ENCODE measurements around the gene KRR1. TPM values are rescaled to one million over a fixed set of nuclear protein-coding genes. Genes with fewer than 3 reads are reported as not detected.

The KRR1 gene
- total RNA-seq, 2 donors from 2014 or later, result 60.7 to 75.2 TPM

- no peaks in the 10 kb centered on the region for H3K27me3 ChIP-seq (ENCODE audit: control insufficient read depth, insufficient read depth, low read length, poor library complexity, severe bottlenecking)
- H3K4me3 ChIP-seq (ENCODE audit: low read length), result no peak overlapping the region
- H3K27me3 Mint-ChIP-seq (ENCODE audit: insufficient read depth), result no peaks in the 10 kb centered on the region
- no peak overlapping the region for H3K27ac Mint-ChIP-seq
- H3K36me3 ChIP-seq (ENCODE audit: control insufficient read depth, insufficient read depth, low read length), result peaks cover 8% of the 10 kb centered on the region
- H3K4me1 Mint-ChIP-seq, result peaks cover 14% of the 10 kb centered on the region
- no peaks in the 10 kb centered on the region for H3K9me3 ChIP-seq (ENCODE audit: control insufficient read depth, low read length)
- no peak for TF ChIP-seq CTCF (conservative IDR thresholded peaks at IDR 0.05)
- H3K4me3 Mint-ChIP-seq, result no peak overlapping the region
- no peak for DNase-seq
- no peak overlapping the region for H3K27ac ChIP-seq (ENCODE audit: low read depth, low read length)
- WGBS, 2 experiments (ENCODE audit: insufficient coverage in 1 of 2, insufficient read length in 1 of 2), result 76 to 84% methylated on average over 7 of the region's 7 CpGs
- peaks cover 5% of the 10 kb centered on the region for H3K4me1 ChIP-seq (ENCODE audit: control insufficient read depth, insufficient read depth, low read length)
- H3K9ac ChIP-seq (ENCODE audit: extremely low read depth, low read length, poor library complexity, severe bottlenecking), result no peak overlapping the region
- no peaks in the 10 kb centered on the region for H3K9me3 Mint-ChIP-seq
- H3K36me3 Mint-ChIP-seq (ENCODE audit: low read depth), result no peaks in the 10 kb centered on the region
Observed at GRCh38 chr12:75489613-75490210, 21.7 kb downstream of the KRR1 start.

- H3K9me3 Mint-ChIP-seq, result no peaks in the 10 kb centered on the region
- Histone ChIP-seq H3K27me3 (ENCODE audit: control insufficient read depth, insufficient read depth, low read length, poor library complexity, severe bottlenecking) (no peaks in the 10 kb centered on the region), H3K4me1 (ENCODE audit: control insufficient read depth, insufficient read depth, low read length) (peaks cover 8% of the 10 kb centered on the region), H3K27ac (ENCODE audit: low read depth, low read length) (no peak overlapping the region), H3K36me3 (ENCODE audit: control insufficient read depth, insufficient read depth, low read length) (peaks cover 3% of the 10 kb centered on the region), H3K4me3 (ENCODE audit: low read length) (no peak overlapping the region), H3K9me3 (ENCODE audit: control insufficient read depth, low read length) (no peaks in the 10 kb centered on the region), H3K9ac (ENCODE audit: extremely low read depth, low read length, poor library complexity, severe bottlenecking) (no peak overlapping the region)
- peaks cover 19% of the 10 kb centered on the region for H3K4me1 Mint-ChIP-seq
- H3K36me3 Mint-ChIP-seq (ENCODE audit: low read depth), result no peaks in the 10 kb centered on the region
- no peak overlapping the region for H3K4me3 Mint-ChIP-seq
- H3K27me3 Mint-ChIP-seq (ENCODE audit: insufficient read depth), result no peaks in the 10 kb centered on the region
- H3K27ac Mint-ChIP-seq, result no peak overlapping the region
- DNase-seq, result no peak
- no peak for TF ChIP-seq CTCF (conservative IDR thresholded peaks at IDR 0.05)
- WGBS, 2 experiments (ENCODE audit: insufficient coverage in 1 of 2, insufficient read length in 1 of 2), result 93 to 95% methylated on average over 2 of the region's 2 CpGs
Observed at GRCh38 chr12:75489187-75489586, 22.2 kb downstream of the KRR1 start.

GRCh38 chr12:75488553-75488952 lies 22.9 kb downstream of the KRR1 start:
- Histone ChIP-seq H3K27ac (ENCODE audit: low read depth, low read length) (no peak overlapping the region), H3K9me3 (ENCODE audit: control insufficient read depth, low read length) (no peaks in the 10 kb centered on the region), H3K9ac (ENCODE audit: extremely low read depth, low read length, poor library complexity, severe bottlenecking) (no peak overlapping the region), H3K4me3 (ENCODE audit: low read length) (no peak overlapping the region), H3K4me1 (ENCODE audit: control insufficient read depth, insufficient read depth, low read length) (peaks cover 13% of the 10 kb centered on the region), H3K27me3 (ENCODE audit: control insufficient read depth, insufficient read depth, low read length, poor library complexity, severe bottlenecking) (no peaks in the 10 kb centered on the region), H3K36me3 (ENCODE audit: control insufficient read depth, insufficient read depth, low read length) (no peaks in the 10 kb centered on the region)
- TF ChIP-seq CTCF (conservative IDR thresholded peaks at IDR 0.05), result peak; percentile 75
- Mint-ChIP-seq H3K27me3 (ENCODE audit: insufficient read depth) (no peaks in the 10 kb centered on the region), H3K4me3 (no peak overlapping the region), H3K27ac (peak overlapping the region; percentile 46), H3K36me3 (ENCODE audit: low read depth) (no peaks in the 10 kb centered on the region), H3K9me3 (no peaks in the 10 kb centered on the region), H3K4me1 (peaks cover 26% of the 10 kb centered on the region)
- DNase-seq, result peak; percentile 83

All from endodermal cell (in vitro differentiated cells).